ENCODE measurements around the gene EFNA4.
A peak's percentile ranks its signal among the peaks of the same experiment; 100 is the strongest.

EFNA4 gene

GRCh38 chr1:155052439-155053395 is 10.8 kb upstream of the EFNA4 start:
- FAIRE-seq (no peak), DNase-seq (ENCODE audit: insufficient read length, low spot score) (no peak)

DNA sequence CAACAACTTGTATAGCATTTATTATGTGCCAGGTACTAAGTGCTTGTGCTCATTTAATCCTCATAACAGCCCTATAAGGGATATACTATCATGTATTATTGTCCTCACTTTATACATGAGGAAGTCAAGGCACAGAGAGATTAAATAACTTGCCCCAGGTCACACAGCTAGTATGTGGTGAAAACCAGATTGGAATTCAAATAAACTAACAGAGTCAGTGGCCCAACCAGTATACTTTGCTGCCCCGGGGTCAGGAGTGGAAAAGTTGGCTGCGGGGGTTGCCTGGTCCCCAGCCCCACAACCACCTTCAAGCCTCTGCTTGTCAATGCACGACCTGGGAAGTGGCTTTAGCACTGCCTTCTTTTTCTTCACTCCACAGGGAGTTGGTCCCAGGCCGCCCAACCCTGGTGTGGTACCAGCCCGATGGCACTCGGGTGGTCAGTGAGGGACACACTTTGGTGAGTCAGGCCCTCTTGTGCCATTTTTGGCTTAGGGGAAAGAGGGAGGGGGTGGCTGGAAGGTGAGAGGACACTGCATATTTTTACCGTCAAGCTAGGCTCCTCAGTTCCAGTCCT is 9.9 kb upstream of the EFNA4 start:
- FAIRE-seq: no peak
- no peak for DNase-seq (ENCODE audit: insufficient read length, low spot score)
- no peak for TF ChIP-seq POLR2A (IDR thresholded peaks at IDR 0.05; ENCODE audit: low read depth, low read length)

More at GRCh38 chr1:155052439-155053395, 10.8 kb upstream of the EFNA4 start:
- TF ChIP-seq POLR2A (IDR thresholded peaks at IDR 0.05; ENCODE audit: low read depth, low read length): no peak

GRCh38 chr1:155057104-155057503 is 6.4 kb upstream of the EFNA4 start:
- FAIRE-seq: no peak
- TF ChIP-seq POLR2A (IDR thresholded peaks at IDR 0.05; ENCODE audit: low read depth, low read length): no peak

GRCh38 chr1:155057788-155058211 is 5.7 kb upstream of the EFNA4 start:
- DNase-seq (ENCODE audit: insufficient read length, low spot score) (no peak), FAIRE-seq (no peak)
- TF ChIP-seq POLR2A (IDR thresholded peaks at IDR 0.05; ENCODE audit: low read depth, low read length): no peak

More at GRCh38 chr1:155057104-155057503, 6.4 kb upstream of the EFNA4 start:
- DNase-seq (ENCODE audit: insufficient read length, low spot score): no peak

- no peak for TF ChIP-seq POLR2A (IDR thresholded peaks at IDR 0.05; ENCODE audit: low read depth, low read length)
- FAIRE-seq: no peak
- no peak for DNase-seq (ENCODE audit: insufficient read length, low spot score)
Observed at GRCh38 chr1:155060736-155061135, 2.8 kb upstream of the EFNA4 start.

- no peak for TF ChIP-seq POLR2A (IDR thresholded peaks at IDR 0.05; ENCODE audit: low read depth, low read length)
- DNase-seq (ENCODE audit: insufficient read length, low spot score) (peak; percentile 93), FAIRE-seq (peak; percentile 55)
Observed at GRCh38 chr1:155061381-155062150, 2.0 kb upstream of the EFNA4 start.

DNA sequence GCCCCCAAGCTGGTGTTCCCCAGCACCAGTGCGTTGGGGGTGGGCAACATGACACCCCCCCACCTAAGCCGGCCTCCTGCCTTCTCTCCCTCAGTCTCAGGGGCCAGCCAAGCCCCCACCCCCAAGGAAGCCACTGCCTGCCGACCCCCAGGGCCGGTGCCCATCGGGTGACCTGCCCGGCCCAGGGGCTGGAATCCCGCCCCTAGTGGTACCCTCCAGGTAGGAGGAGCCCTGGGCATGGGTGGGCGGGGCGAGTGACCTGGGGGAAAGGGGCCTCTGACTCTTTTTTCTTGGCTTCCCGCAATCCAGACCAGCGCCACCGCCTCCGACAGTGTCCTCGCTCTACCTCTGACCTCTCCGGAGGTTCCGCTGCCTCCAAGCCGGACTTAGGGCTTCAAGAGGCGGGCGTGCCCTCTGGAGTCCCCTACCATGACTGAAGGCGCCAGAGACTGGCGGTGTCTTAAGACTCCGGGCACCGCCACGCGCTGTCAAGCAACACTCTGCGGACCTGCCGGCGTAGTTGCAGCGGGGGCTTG is 1.3 kb upstream of the EFNA4 start:
- TF ChIP-seq POLR2A (IDR thresholded peaks at IDR 0.05; ENCODE audit: low read depth, low read length): no peak
- DNase-seq (ENCODE audit: insufficient read length, low spot score) (no peak), FAIRE-seq (no peak)

DNA sequence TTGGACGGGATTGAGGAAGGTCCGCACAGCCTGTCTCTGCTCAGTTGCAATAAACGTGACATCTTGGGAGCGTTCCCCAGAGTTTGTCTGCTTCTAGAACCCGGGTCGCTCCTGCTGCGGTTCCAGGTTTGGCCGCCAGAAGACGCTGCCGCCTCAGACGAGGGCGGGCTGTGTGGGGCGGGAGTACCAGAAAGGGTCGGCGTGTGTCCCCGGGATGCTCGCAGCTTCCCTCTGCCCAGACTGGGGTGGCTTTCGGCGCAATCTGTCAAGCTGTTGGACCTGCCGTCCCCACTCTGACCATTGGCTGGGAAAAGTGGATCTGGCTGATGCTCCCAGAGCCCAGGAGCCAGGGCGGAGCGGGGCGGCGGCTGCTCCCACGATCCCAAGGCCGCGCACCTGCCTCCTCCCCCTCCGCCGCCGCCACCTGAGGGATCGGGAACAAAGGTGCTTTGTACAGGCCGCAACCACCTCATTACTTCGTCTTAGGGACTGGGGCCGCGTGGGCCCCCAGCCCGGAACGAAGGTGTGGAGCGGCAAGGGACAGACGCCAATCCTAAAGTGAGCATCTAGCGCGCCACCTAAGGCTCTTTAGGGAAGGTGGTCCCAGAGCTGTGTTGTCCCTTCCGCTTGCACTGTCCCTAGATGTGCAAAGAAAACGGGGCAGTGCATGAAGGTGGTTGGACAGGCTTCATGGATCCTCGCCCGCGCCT is 683 bp upstream of the EFNA4 start:
- no peak for DNase-seq (ENCODE audit: insufficient read length, low spot score)
- FAIRE-seq: no peak
- no peak for TF ChIP-seq POLR2A (IDR thresholded peaks at IDR 0.05; ENCODE audit: low read depth, low read length)

- DNase-seq (ENCODE audit: insufficient read length, low spot score): no peak
- no peak for FAIRE-seq
- TF ChIP-seq POLR2A (IDR thresholded peaks at IDR 0.05; ENCODE audit: low read depth, low read length): no peak
Observed at GRCh38 chr1:155064111-155064831, 731 bp downstream of the EFNA4 start.

DNA sequence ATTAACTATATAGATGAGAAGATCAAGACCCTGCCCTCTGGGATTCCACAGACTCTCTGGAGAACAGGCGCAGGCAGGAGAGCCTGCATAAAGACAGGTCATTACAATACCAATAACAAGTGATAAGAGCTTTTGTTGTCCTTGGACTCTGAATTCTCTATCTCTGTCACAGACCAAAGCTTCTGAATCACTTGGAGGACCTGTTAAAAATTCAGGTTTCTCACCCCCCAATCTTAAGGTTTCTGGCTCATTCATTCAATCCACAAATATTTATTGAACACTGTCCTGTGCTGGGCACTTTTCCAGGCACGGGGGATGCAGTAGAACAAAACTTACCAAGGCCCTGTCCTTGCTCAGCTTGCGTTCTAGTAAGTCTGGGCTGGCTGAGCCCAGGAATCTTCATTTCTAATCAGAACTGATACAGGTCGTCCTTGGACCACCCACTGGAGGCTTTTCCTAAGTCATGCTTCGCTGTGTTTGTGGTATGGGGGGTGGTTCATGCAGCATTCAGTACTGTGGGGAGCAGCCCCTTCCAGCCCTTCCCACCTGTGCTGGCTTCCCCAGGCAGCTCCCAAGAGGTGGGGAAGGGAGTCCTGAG is 1.4 kb downstream of the EFNA4 start:
- TF ChIP-seq POLR2A (IDR thresholded peaks at IDR 0.05; ENCODE audit: low read depth, low read length): no peak
- FAIRE-seq: no peak
- DNase-seq (ENCODE audit: insufficient read length, low spot score): no peak

- FAIRE-seq (no peak), DNase-seq (ENCODE audit: insufficient read length, low spot score) (no peak)
- TF ChIP-seq POLR2A (IDR thresholded peaks at IDR 0.05; ENCODE audit: low read depth, low read length): no peak
Observed at GRCh38 chr1:155066777-155067176, 3.2 kb downstream of the EFNA4 start.

- TF ChIP-seq POLR2A (IDR thresholded peaks at IDR 0.05; ENCODE audit: low read depth, low read length): no peak
- DNase-seq (ENCODE audit: insufficient read length, low spot score) (no peak), FAIRE-seq (no peak)
Observed at GRCh38 chr1:155068599-155068998, 5.1 kb downstream of the EFNA4 start.
